ENCODE data around the gene LRRC47.

The LRRC47 gene

DNA sequence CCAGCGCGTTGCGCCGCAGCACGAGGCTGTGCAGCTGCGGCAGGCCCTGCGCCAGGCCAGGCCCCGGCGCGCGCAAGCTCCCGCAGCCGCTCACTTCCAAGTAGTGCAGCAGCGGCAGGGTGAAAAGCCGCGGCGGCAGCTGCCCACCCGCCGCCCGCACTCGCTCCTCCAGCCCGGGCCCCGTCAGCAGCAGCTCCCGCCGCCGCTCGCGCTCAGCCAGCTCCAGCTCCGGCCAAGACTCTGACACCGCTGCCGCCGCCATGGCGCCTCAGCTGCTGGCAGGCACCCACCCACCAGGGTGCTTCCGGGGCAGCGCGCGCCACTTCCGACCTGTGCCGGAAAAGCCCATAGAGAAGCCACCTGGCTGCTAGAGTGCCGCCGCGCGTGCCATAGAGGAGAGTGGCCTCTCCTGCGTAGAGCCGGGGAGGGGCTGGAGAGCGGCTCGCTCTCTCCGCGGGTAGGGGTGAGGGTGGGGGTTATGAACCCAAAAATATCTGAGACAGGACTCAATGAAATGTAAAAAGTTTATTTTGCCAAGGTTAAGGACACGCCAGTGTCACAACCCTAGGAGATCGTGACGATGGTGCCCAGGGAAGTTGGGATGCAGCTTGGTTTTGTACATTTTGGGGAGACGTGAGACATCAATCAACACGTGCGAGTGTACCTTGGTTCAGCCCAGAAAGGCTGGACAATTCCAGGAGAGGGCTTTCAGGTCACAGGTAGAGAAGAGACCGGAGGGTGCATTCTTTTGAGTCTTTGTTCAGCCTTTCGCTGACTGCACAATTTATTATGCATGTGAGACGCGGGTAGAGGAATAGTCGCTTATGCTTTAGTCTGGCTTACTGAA, at the start of gene LRRC47:
LRRC47 (minus strand) TSS at position 284 of the 847 bp plus-strand sequence; CDS start at position 262, 22 bp downstream.
- FAIRE-seq = peak; percentile 76

- no peak for FAIRE-seq
Measured at GRCh38 chr1:3842912-3843311, 46.6 kb upstream of the LRRC47 start.

GRCh38 chr1:3841491-3841890, 45.2 kb upstream of the LRRC47 start:
- no peak for FAIRE-seq

- no peak for FAIRE-seq
Measured at GRCh38 chr1:3838788-3839187, 42.5 kb upstream of the LRRC47 start.

DNA sequence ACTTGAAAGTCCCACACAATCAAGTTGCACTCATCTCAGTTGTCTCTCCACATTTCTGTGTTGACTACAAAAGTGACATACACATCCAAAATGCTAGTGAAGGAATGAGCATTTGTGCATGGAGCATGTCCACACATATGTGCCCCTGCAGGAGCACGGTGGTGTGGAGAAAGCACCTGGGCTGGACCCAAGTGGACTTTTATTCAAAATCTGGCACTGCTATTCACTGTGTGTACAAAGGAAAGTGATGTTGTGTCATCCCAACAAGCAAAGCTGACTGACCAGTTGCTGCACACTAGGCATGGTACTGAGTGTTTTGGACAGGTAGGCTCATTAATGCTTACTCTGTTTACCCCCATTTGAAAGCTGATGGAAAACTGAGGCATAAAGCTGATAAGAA, 41.4 kb upstream of the LRRC47 start:
- no peak for FAIRE-seq

- FAIRE-seq = no peak
Measured at GRCh38 chr1:3837200-3837599, 40.9 kb upstream of the LRRC47 start.

- no peak for FAIRE-seq
Measured at GRCh38 chr1:3836421-3836820, 40.1 kb upstream of the LRRC47 start.

DNA sequence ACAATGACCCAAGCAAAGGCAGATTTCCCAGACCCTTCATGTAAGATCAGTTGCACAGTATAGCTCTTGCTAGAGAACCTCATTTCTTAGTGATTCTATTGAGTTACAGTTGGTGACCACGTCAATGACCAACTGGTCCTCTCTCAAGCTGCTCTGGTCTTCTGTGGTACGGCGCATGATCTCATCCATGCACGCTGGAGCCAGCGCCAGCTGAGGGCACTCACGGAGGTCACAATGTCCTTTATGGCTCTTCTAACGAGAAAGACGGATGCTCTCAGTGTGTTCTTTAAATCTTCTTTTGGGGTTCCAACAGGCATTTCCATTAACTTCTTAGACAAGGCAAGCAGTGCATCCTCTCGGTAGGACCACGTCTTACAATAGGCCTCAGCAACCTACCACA, 38.4 kb upstream of the LRRC47 start:
- no peak for FAIRE-seq

- no peak for FAIRE-seq
Measured at GRCh38 chr1:3831689-3832088, 35.4 kb upstream of the LRRC47 start.

- no peak for FAIRE-seq
Measured at GRCh38 chr1:3828391-3828790, 32.1 kb upstream of the LRRC47 start.

DNA sequence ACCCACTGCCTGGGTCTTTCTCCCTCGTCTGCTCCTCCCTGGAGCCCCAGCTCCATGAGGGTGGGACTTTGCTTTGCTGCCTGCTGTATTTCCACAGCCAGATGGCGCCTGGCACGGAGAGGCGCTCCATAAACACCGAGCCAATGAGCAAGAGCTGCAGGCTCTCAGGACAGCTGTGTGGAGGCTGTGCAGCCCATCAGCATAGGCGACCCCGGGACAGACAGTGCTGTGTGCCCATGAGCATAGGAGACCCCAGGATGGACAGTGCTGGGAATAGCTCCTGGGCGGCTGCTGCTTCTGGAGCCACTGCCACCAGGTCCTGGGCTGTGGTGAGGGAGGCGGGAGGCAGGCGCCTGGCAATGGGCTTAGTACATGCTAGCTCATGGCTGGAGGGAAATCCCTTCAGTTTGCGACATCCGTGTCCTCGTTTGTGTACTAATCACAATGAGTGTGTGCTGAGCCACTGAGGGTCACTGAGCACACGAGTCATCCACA, 31.6 kb upstream of the LRRC47 start:
- FAIRE-seq = no peak

DNA sequence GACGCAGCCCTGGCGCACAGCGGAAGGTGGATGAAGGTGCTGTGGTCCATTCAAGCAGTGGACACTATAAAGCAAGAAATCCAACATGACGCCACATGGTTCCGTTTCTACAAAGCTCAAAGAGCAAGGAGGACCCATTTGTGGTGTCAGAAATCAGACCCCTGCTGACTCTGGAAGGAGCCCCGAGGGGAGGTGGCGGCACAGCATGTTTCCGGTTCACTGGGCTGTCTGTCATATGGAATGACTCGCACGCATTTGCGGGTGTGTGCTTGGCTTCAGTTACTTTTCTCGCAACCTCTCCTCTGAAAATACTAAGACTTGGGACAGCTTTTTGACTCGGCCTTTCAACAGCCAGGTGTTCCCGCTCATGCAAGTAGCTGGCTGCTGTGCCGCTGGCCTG, 29.1 kb upstream of the LRRC47 start:
- FAIRE-seq = no peak

- no peak for FAIRE-seq
Measured at GRCh38 chr1:3824650-3825049, 28.4 kb upstream of the LRRC47 start.

DNA sequence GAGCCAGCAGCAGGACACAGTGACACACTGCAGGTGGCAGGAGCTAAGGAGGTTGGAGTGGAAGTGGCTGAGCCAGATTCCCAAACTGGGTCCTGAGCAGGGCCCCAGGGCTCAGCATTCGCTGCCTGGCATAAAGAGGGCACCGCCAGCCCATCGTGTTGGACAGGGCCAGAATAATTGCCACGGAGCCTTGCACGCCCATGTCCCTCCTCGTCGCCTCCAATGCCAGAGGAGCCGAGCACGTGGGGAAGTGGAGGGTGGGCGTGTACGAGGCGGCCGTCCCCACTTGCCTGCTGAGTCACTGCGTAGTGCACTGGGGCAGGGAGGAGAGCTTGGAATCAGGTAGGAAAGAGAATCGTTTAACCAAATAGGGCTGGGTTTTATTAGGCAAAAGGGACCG, 26.1 kb upstream of the LRRC47 start:
- no peak for FAIRE-seq

DNA sequence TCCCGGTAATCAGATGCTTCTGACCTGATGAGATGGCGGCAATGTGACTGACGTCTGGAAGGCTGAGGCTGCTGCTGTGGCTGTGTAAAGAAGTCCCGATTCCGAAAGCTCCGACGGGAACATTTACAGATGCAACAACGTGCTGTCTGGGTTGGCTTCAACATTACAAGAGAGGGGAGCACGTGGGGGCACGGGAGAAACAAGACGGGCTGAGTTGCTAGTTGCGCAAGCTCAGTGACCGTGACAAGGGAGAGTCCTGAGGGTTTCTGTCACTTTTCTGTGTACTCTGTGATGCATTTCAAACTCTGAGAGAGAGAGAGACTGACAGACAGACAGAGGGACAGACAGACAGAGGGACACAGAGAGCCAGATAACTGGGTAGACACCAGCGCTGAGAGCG, 25.6 kb upstream of the LRRC47 start:
- FAIRE-seq = no peak

DNA sequence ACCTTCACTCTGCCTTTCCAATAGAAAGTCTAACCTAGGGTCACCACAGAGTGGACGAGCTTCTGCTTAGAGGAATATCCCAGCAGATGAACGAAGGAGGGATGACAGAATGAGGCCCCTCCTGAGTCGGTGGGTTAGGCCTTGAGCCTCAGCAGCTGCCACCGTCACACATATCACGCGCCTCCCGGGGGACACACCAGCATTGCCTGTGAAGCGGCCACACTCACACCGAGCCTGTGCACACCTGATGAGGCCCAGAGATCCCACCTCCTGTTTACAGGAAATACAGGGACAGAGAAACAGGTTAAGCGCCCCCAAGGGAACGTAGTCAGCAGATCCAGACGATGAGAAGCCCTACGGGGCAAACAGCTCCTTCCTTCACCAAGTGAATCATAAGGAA, 25.1 kb upstream of the LRRC47 start:
- no peak for FAIRE-seq

GRCh38 chr1:3821004-3821403, 24.7 kb upstream of the LRRC47 start:
- no peak for FAIRE-seq

DNA sequence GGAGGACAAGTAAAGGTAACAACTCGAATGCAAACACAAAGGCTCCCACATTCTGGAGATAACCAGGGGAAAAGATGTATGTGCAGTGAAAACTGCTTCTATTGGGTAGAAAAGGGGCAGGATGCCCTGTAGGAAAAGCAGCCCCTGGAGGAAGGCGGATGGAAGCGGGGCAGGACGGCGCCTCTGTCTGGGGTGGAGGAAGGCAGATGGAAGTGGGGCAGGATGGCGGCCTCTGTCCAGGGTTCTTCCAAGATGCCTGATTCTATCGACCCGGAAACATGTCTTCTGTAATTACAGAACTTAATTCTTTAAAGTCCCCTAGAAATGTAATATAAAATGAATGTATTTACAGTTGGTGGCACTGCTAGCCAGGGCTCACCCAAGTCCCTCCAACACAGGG, 24.0 kb upstream of the LRRC47 start:
- no peak for FAIRE-seq

DNA sequence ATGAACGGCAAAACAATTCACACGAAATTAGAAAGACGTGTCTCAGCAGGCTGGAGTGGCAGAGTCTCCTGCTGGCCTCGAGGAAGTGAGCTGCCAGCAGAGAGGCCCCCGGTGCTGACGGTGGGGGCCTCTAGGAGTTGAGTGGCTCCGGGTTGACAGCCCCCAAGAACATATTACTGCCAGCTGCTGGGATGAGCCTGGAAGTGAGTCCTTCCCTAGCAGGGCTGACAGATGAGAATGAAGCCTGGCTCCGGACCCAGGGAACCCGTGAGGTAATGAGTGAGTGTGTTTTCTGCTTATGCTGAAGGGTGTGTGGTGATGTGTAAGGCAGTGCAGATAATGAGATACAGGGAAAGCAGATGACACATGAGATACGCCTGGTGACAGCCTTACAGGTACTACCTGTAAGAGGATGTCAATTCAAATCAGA, 23.5 kb upstream of the LRRC47 start:
- FAIRE-seq = no peak

- no peak for FAIRE-seq
Measured at GRCh38 chr1:3817821-3818597, 21.7 kb upstream of the LRRC47 start.

DNA sequence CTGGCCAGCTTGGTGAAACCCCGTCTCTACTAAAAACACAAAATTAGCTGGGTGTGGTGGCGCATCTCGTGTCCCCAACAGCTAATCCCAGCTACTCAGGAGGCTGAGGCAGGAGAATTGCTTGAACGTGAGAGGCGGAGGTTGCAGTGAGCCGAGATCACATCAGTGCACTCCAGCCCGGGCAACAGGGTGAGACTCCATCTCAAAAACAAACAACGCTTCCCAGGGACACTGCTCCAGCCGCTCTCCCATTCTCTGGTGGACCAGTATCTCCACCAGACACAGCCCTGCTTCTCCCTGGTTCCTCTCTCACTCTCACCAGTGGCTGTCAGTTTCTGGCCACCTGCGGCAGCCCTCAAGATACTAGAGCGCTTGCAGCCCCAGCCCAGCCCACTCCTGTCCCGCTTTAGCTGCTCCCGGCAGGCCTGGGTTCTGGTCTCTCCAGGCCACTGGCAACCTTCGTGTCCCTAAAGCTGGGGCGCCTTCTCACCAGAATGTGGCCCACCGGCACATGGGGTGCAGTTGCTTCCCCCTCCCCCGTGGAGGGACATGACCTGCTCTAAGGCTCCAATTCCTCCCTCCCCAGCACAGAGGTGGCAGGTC, 20.9 kb upstream of the LRRC47 start:
- FAIRE-seq = no peak

DNA sequence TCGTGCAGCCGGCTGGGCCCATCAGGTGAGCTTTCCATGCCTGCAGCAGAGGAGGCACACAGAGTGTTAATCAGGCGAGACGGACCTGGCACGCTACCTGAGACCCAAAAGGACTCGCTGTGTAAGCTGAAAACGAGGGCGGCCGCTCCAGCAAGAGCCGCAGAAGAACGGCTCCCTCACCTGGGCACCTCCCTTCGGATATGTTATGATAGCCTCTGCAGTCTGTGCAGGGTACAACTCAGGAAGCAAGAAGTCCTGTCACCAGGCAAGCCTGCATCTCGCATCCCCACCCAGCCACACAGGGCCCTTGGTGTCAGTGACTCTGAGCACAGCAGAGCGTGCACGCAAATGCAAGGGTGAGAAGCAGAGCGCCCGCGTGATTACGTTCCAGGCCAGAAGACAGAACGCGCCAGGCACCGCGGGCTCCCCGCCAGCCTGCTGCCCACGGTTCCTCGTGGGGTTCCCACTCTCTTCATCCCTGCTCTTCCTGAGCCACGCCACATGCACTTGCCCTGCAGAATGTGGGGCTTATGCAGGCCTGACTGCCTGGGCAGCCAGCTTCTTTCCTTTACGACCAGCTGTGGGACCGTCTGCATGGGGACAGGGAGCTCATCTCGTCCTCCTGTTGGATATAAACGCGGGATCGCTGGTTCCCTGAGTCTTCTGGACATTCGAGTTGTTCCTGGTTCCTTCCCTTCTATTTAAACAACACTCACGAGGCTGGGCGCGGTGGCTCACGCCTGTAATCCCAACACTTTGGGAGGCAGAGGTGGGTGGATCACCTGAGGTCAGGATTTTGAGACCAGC, 20.2 kb upstream of the LRRC47 start:
- no peak for FAIRE-seq
